ENCODE data around the gene ARPP21.

ARPP21 gene

GRCh38 chr3:35639254-35640186 is at the start of gene ARPP21:
ARPP21 (plus strand) TSS chr3:35639525; CDS start chr3:35681752, 42,227 bp downstream.
- peak within 1 kb of the TSS; percentile 86 to 89 (median 89) for H3K27ac Mint-ChIP-seq
- peak within 1 kb of the TSS; percentile 93 to 97 (median 96) for H3K4me3 Mint-ChIP-seq
- H3K27me3 Mint-ChIP-seq (ENCODE audit: low read depth), result peaks cover 57% of the 10 kb centered on the region
- no peak for TF ChIP-seq CTCF (IDR thresholded peaks at IDR 0.05; ENCODE audit: unreplicated experiment in 3 of 3)
- H3K36me3 Mint-ChIP-seq (ENCODE audit: low read depth), result no peaks in the 10 kb centered on the region
- peaks cover 9% of the 10 kb centered on the region for H3K4me1 Mint-ChIP-seq
- no peaks in the 10 kb centered on the region for H3K9me3 Mint-ChIP-seq

DNA sequence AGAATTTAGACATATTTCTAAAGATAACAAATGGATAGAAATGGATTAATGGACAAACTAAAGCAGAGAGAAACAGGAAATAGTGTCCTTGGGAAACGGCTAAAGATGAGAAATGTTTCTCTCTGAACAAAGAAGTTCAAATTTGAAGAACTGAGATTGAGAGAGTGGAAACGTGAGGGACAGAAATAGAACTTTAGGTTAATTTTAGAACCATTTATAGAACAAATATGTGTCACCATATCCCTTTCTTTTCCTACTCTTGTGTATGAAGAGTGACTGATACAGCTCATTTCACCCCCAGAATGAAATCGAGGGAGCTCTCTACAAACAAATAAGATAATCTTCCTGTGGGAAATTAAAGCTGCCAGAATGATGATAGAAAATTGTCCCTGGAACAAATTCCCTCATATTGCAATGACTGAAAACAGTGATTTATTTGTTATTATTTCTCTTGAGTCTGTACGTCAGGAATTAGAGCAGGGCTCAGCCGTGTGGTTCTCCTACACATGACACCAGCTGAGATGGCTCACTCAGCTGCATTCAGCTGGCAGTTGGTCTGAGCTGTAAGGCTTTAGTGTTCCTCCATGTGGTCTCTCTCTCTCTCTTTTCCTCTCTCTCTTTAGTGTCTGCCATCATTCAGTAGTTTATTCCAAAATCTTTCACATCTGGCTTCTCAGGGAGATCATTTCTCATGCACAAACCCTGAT is 46.6 kb upstream of the ARPP21 start:
- H3K36me3 Mint-ChIP-seq (ENCODE audit: low read depth), result no peaks in the 10 kb centered on the region
- peaks cover 26% of the 10 kb centered on the region for H3K9me3 Mint-ChIP-seq
- H3K4me3 Mint-ChIP-seq, result no peak overlapping the region
- no peaks in the 10 kb centered on the region for H3K27me3 Mint-ChIP-seq (ENCODE audit: low read depth)
- H3K27ac Mint-ChIP-seq, result peak overlapping the region in 2 of 3 experiments; percentile 12 to 52
- no peak for TF ChIP-seq CTCF (IDR thresholded peaks at IDR 0.05; ENCODE audit: unreplicated experiment in 3 of 3)
- peaks cover 7% of the 10 kb centered on the region for H3K4me1 Mint-ChIP-seq

GRCh38 chr3:35594739-35595138 is 44.6 kb upstream of the ARPP21 start:
- no peak for TF ChIP-seq CTCF (IDR thresholded peaks at IDR 0.05; ENCODE audit: unreplicated experiment in 3 of 3)
- H3K36me3 Mint-ChIP-seq (ENCODE audit: low read depth), result no peaks in the 10 kb centered on the region
- H3K4me1 Mint-ChIP-seq, result peaks cover 10% of the 10 kb centered on the region
- no peak overlapping the region for H3K27ac Mint-ChIP-seq
- H3K4me3 Mint-ChIP-seq, result no peak overlapping the region
- H3K27me3 Mint-ChIP-seq (ENCODE audit: low read depth), result no peaks in the 10 kb centered on the region
- H3K9me3 Mint-ChIP-seq, result peaks cover 16% of the 10 kb centered on the region

DNA sequence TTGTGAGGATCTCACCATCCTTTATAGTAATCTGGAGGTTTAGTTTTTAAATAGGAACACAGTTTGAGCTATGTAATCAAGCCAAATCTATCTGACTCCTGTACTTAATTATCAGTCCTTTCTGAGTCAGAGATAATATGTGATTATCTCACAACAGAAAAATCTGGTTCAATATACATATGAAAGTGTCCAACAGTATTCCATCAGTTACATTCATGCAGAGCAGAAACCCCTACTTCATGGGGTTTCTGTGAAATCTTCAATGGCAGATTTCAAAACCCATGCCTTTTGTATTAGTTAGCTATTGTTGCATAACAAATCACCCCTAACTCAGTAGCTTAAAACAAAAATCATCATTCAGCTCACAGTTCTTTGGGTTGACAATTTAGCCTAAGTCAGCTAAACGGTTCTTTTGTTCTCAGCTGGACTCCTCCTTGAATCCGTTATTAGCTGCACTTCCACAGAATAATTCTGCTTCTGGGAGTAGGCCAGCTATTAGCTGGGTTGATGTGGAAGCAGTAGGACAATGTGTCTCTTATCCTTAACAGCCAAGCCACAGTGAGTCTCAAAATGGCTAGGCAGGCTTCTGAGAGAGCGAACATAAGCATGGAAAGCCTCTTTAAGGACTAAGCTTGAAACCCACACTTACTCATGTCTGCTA is 42.9 kb upstream of the ARPP21 start:
- Mint-ChIP-seq H3K4me3 (no peak overlapping the region), H3K36me3 (ENCODE audit: low read depth) (no peaks in the 10 kb centered on the region), H3K27me3 (ENCODE audit: low read depth) (no peaks in the 10 kb centered on the region), H3K27ac (no peak overlapping the region), H3K4me1 (peaks cover 10% of the 10 kb centered on the region), H3K9me3 (peaks cover 16% of the 10 kb centered on the region)
- TF ChIP-seq CTCF (IDR thresholded peaks at IDR 0.05; ENCODE audit: unreplicated experiment in 3 of 3), result no peak

DNA sequence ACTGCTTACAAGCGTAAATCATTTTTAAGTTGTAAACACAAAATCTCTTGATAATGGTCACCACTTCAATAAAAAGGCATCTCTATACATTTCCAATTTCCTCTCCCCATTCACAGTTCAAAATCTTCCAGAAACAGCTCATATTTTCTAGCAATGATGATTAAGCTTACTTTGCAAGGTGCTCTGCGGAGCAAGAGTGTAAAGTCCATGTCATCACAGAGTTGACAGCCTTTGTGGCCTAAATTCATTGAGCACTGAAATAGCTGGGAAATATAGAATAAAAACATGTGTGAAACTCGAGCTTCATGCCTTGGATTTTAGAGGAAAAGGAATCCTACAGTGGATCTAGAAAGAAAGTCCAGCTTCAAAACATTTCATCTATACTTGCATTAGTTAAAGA is 41.8 kb upstream of the ARPP21 start:
- H3K27ac Mint-ChIP-seq, result no peak overlapping the region

More for the DNA sequence above, 41.8 kb upstream of the ARPP21 start:
- peaks cover 8% of the 10 kb centered on the region for H3K9me3 Mint-ChIP-seq
- no peaks in the 10 kb centered on the region for H3K36me3 Mint-ChIP-seq (ENCODE audit: low read depth)
- no peaks in the 10 kb centered on the region for H3K27me3 Mint-ChIP-seq (ENCODE audit: low read depth)
- no peak overlapping the region for H3K4me3 Mint-ChIP-seq
- H3K4me1 Mint-ChIP-seq, result peaks cover 14% of the 10 kb centered on the region
- no peak for TF ChIP-seq CTCF (IDR thresholded peaks at IDR 0.05; ENCODE audit: unreplicated experiment in 3 of 3)
